Tibial nerve (tissue), 4 donors: Measurements from ENCODE around the gene SYT5. TPM values are rescaled to one million over a fixed set of nuclear protein-coding genes. Genes with fewer than 3 reads are reported as not detected.
"Not testable (repeated sequence)": the region's sequence is repeated elsewhere in the genome, so short reads cannot be mapped to it uniquely, and the experiment has no call there.

Experiments used
- DNase-seq, 2 donors: peaks; one replicate each; pipeline ENCODE4 v3.0.0-alpha.2; 2019; ENCODE audit warnings: low spot score in 2 of 2
- H3K27ac ChIP-seq, 4 donors: fragments of 200-600 bp; sonication (generic) in 3 of 4; one replicate each; pipeline ENCODE4 v1.5.1; 2017 to 2019; ENCODE audit warnings: mild to moderate bottlenecking in 1 of 4
- H3K27me3 ChIP-seq, 2 donors: fragments of 200-600 bp; sonication (generic) in 1 of 2; one replicate each; pipeline versions ENCODE4 v1.5.1 to v1.6.0; 2017 to 2019
- H3K36me3 ChIP-seq, 3 donors: fragments of 200-600 bp; sonication (generic); one replicate each; pipeline ENCODE4 v1.5.1; 2018 to 2019
- H3K4me1 ChIP-seq, 4 donors: fragments of 200-600 bp; sonication (generic) in 3 of 4; one replicate each; pipeline ENCODE4 v1.5.1; 2017 to 2019
- H3K4me3 ChIP-seq, 4 donors: fragments of 200-600 bp; sonication (generic) in 3 of 4; one replicate each; pipeline ENCODE4 v1.5.1; 2017 to 2019; ENCODE audit warnings: mild to moderate bottlenecking in 1 of 4, moderate library complexity in 1 of 4
- H3K9me3 ChIP-seq, 4 donors: fragments of 200-600 bp; sonication (generic) in 3 of 4; one replicate each; pipeline ENCODE4 v1.5.1; 2017 to 2019
- CTCF ChIP-seq, 5 experiments: fragments of 200-600 bp in 3 of 5; fragments of 450-650 bp in 2 of 5; sonication (generic) in 3 of 5; IDR thresholded peaks; one replicate each; pipeline ENCODE4 v1.5.1; 2016 to 2019; ENCODE audit warnings: antibody characterized with exemption in 5 of 5, mild to moderate bottlenecking in 3 of 5, moderate library complexity in 2 of 5
- EP300 ChIP-seq, 2 donors: sonication (generic); formaldehyde crosslinking; IDR thresholded peaks; one replicate each; pipeline ENCODE4 v1.6.1; 2017; ENCODE audit warnings: antibody characterized with exemption in 2 of 2, mild to moderate bottlenecking in 1 of 2
- POLR2A ChIP-seq, 2 donors: fragments of 450-650 bp; IDR thresholded peaks; one replicate each; pipeline ENCODE4 v1.6.1; 2017; ENCODE audit warnings: antibody characterized with exemption in 2 of 2, mild to moderate bottlenecking in 2 of 2, moderate library complexity in 2 of 2
- WGBS, 2 donors: methylation state at CpG; one replicate each; pipeline ENCODE4 v1.1.5; 2018; 5-methylcytosine and 5-hydroxymethylcytosine counted together
- total RNA-seq, 4 donors: library from RNA; depleted of rRNA; stranded (reverse); fragments of >200 nt; gene quantifications; one replicate each; pipeline ENCODE4 v1.1.0, GENCODE V29; 2016

Gene SYT5
- total RNA-seq, 4 donors from 2014 or later = not detected

- TF ChIP-seq EP300 (IDR thresholded peaks at IDR 0.05) (no peak), POLR2A (IDR thresholded peaks at IDR 0.05) (no peak), CTCF (IDR thresholded peaks at IDR 0.05) (no peak)
- 41 to 61% methylated on average over 17 to 23 of the region's 39 CpGs for WGBS, 2 donors
- H3K9me3 ChIP-seq = peaks cover 0 to under 1% (median 0%) of the 10 kb centered on the region in 4 donors
- DNase-seq = no peak
- H3K4me1 ChIP-seq = peaks cover 0 to 33% (median 0%) of the 10 kb centered on the region in 4 donors
- peaks cover 0 to 97% of the 10 kb centered on the region in 2 donors for H3K27me3 ChIP-seq
- no peaks in the 10 kb centered on the region for H3K36me3 ChIP-seq
- no peak within 1 kb of the TSS for H3K27ac ChIP-seq
- H3K4me3 ChIP-seq = no peak within 1 kb of the TSS
Measured at GRCh38 chr19:55157064-55157908, 22.8 kb downstream of the SYT5 start, which contains the start of gene TNNI3. Gene TNNI3, minus strand, starts transcription at chr19:55157732. Its CDS starts 143 bp downstream, at chr19:55157589.

- Histone ChIP-seq H3K36me3 (no peaks in the 10 kb centered on the region), H3K27ac (no peak overlapping the region), H3K4me1 (peaks cover 0 to 33% (median 0%) of the 10 kb centered on the region in 4 donors), H3K4me3 (no peak overlapping the region), H3K27me3 (peaks cover 0 to 88% of the 10 kb centered on the region in 2 donors), H3K9me3 (peaks cover 0 to 9% (median 0%) of the 10 kb centered on the region in 4 donors)
- no peak for DNase-seq
- WGBS, 2 donors = 3 to 7% methylated on average over 40 to 46 of the region's 52 CpGs
- no peak for TF ChIP-seq EP300 (IDR thresholded peaks at IDR 0.05)
- no peak for TF ChIP-seq CTCF (IDR thresholded peaks at IDR 0.05)
- no peak for TF ChIP-seq POLR2A (IDR thresholded peaks at IDR 0.05)
Measured at GRCh38 chr19:55156202-55157063, 23.7 kb downstream of the SYT5 start.

- H3K9me3 ChIP-seq, H3K4me3 ChIP-seq, H3K36me3 ChIP-seq, DNase-seq, H3K27ac ChIP-seq: not testable (repeated sequence)
- Histone ChIP-seq H3K4me1 (peaks cover 0 to 29% (median 0%) of the 10 kb centered on the region in 4 donors), H3K27me3 (peaks cover 0 to 84% of the 10 kb centered on the region in 2 donors)
- 0 to 10% methylated on average over 4 to 5 of the region's 5 CpGs for WGBS, 2 donors
Measured at GRCh38 chr19:55155784-55156183, 24.3 kb downstream of the SYT5 start.

GRCh38 chr19:55153652-55154264 lies 26.3 kb downstream of the SYT5 start:
- Histone ChIP-seq H3K36me3 (no peaks in the 10 kb centered on the region), H3K27me3 (peaks cover 0 to 84% of the 10 kb centered on the region in 2 donors), H3K27ac (no peak overlapping the region), H3K4me1 (peaks cover 0 to 15% (median 0%) of the 10 kb centered on the region in 4 donors), H3K9me3 (peaks cover 0 to 9% (median 0%) of the 10 kb centered on the region in 4 donors), H3K4me3 (no peak overlapping the region)
- DNase-seq = no peak
- TF ChIP-seq EP300 (IDR thresholded peaks at IDR 0.05) = no peak
- no peak for TF ChIP-seq POLR2A (IDR thresholded peaks at IDR 0.05)
- TF ChIP-seq CTCF (IDR thresholded peaks at IDR 0.05) = no peak
- WGBS, 2 donors = 85 to 87% methylated on average over 12 of the region's 12 CpGs

GRCh38 chr19:55152017-55152416 lies 28.1 kb downstream of the SYT5 start:
- no peak for TF ChIP-seq EP300 (IDR thresholded peaks at IDR 0.05)
- TF ChIP-seq POLR2A (IDR thresholded peaks at IDR 0.05) = no peak
- TF ChIP-seq CTCF (IDR thresholded peaks at IDR 0.05) = no peak
- H3K4me3 ChIP-seq = no peak overlapping the region
- DNase-seq = no peak
- H3K27ac ChIP-seq = no peak overlapping the region
- peaks cover 0 to 9% (median 0%) of the 10 kb centered on the region in 4 donors for H3K9me3 ChIP-seq
- no peaks in the 10 kb centered on the region for H3K36me3 ChIP-seq
- H3K4me1 ChIP-seq = peaks cover 0 to 13% (median 0%) of the 10 kb centered on the region in 4 donors
- H3K27me3 ChIP-seq = peaks cover 0 to 84% of the 10 kb centered on the region in 2 donors
